Peyer's patch (tissue), 4 donors: ENCODE results near the gene TIMP2. TPM values are rescaled to one million over a fixed set of nuclear protein-coding genes. Genes with fewer than 3 reads are reported as not detected.

Experiments
- DNase-seq, 3 donors: peaks; one replicate each; pipeline ENCODE4 v3.0.0-alpha.2; 2017 to 2019
- H3K27ac ChIP-seq, 4 donors: fragments of 200-600 bp; sonication (generic); one replicate each; pipeline ENCODE4 v1.5.1; 2016 to 2019
- H3K27me3 ChIP-seq, 2 donors: fragments of 200-600 bp; sonication (generic); one replicate each; pipeline ENCODE4 v1.5.1; 2019
- H3K36me3 ChIP-seq, 3 donors: fragments of 200-600 bp; sonication (generic); one replicate each; pipeline ENCODE4 v1.5.1; 2016 to 2019
- H3K4me1 ChIP-seq, 4 donors: fragments of 200-600 bp; sonication (generic); one replicate each; pipeline ENCODE4 v1.5.1; 2016 to 2019
- H3K4me3 ChIP-seq, 4 donors: fragments of 200-600 bp; sonication (generic); 1 replicate in 3 of 4; 2 replicates in 1 of 4; pipeline ENCODE4 v1.5.1; 2016 to 2019; ENCODE audit warnings: mild to moderate bottlenecking in 1 of 4
- H3K9me3 ChIP-seq, 4 donors: fragments of 200-600 bp; sonication (generic); one replicate each; pipeline ENCODE4 v1.5.1; 2016 to 2019; ENCODE audit warnings: mild to moderate bottlenecking in 1 of 4
- CTCF ChIP-seq, 6 experiments: fragments of 450-650 bp in 4 of 6; fragments of 200-600 bp in 2 of 6; sonication (generic) in 1 of 6; IDR thresholded peaks; one replicate each; pipeline ENCODE4 v1.5.1; 2017 to 2019; ENCODE audit warnings: antibody characterized with exemption in 6 of 6, mild to moderate bottlenecking in 3 of 6, moderate library complexity in 1 of 6
- POLR2A ChIP-seq, 2 donors: fragments of 450-650 bp; IDR thresholded peaks; one replicate each; pipeline ENCODE4 v1.5.1; 2017; ENCODE audit warnings: antibody characterized with exemption in 2 of 2, mild to moderate bottlenecking in 2 of 2, moderate library complexity in 2 of 2
- total RNA-seq, 4 donors: library from RNA; depleted of rRNA; stranded (reverse); fragments of >200 nt; gene quantifications; one replicate each; pipeline ENCODE4 v1.1.0, GENCODE V29; 2016

Gene TIMP2
- total RNA-seq, 4 donors from 2014 or later: 27.2 to 73.2 (median 45.0) TPM

- H3K4me1 ChIP-seq: no peaks in the 10 kb centered on the region
- no peak overlapping the region for H3K4me3 ChIP-seq
- H3K9me3 ChIP-seq: no peaks in the 10 kb centered on the region
- no peaks in the 10 kb centered on the region for H3K27me3 ChIP-seq
- no peak for TF ChIP-seq POLR2A (IDR thresholded peaks at IDR 0.05)
- no peak for TF ChIP-seq CTCF (IDR thresholded peaks at IDR 0.05)
- peaks cover 0 to 99% (median 0%) of the 10 kb centered on the region in 3 donors for H3K36me3 ChIP-seq
- H3K27ac ChIP-seq: no peak overlapping the region
- no peak for DNase-seq
Observed at GRCh38 chr17:78826421-78826820, 98.8 kb downstream of the TIMP2 start.

- no peak for TF ChIP-seq CTCF (IDR thresholded peaks at IDR 0.05)
- TF ChIP-seq POLR2A (IDR thresholded peaks at IDR 0.05): no peak
- DNase-seq: no peak
- Histone ChIP-seq H3K4me1 (no peaks in the 10 kb centered on the region), H3K4me3 (no peak overlapping the region), H3K9me3 (no peaks in the 10 kb centered on the region), H3K36me3 (peaks cover 0 to 97% (median 0%) of the 10 kb centered on the region in 3 donors), H3K27me3 (no peaks in the 10 kb centered on the region), H3K27ac (no peak overlapping the region)
Observed at GRCh38 chr17:78825696-78826095, 99.5 kb downstream of the TIMP2 start.

GRCh38 chr17:78824240-78824639 is 100.9 kb downstream of the TIMP2 start:
- no peak for TF ChIP-seq CTCF (IDR thresholded peaks at IDR 0.05)
- Histone ChIP-seq H3K4me3 (no peak overlapping the region), H3K27me3 (no peaks in the 10 kb centered on the region), H3K4me1 (peaks cover 0 to 6% (median 0%) of the 10 kb centered on the region in 4 donors), H3K9me3 (no peaks in the 10 kb centered on the region), H3K27ac (no peak overlapping the region), H3K36me3 (peaks cover 0 to 97% (median 0%) of the 10 kb centered on the region in 3 donors)
- no peak for DNase-seq

GRCh38 chr17:78823282-78824046 is 101.7 kb downstream of the TIMP2 start:
- no peak for DNase-seq
- H3K36me3 ChIP-seq: peaks cover 0 to 94% (median 0%) of the 10 kb centered on the region in 3 donors
- no peaks in the 10 kb centered on the region for H3K27me3 ChIP-seq
- H3K4me3 ChIP-seq: no peak overlapping the region
- H3K9me3 ChIP-seq: no peaks in the 10 kb centered on the region
- H3K27ac ChIP-seq: no peak overlapping the region
- TF ChIP-seq CTCF (IDR thresholded peaks at IDR 0.05) (no peak), POLR2A (IDR thresholded peaks at IDR 0.05) (no peak)
- H3K4me1 ChIP-seq: peaks cover 0 to 7% (median 0%) of the 10 kb centered on the region in 4 donors

GRCh38 chr17:78822552-78822951 is 102.6 kb downstream of the TIMP2 start:
- H3K4me3 ChIP-seq: no peak overlapping the region

More at GRCh38 chr17:78822552-78822951, 102.6 kb downstream of the TIMP2 start:
- no peaks in the 10 kb centered on the region for H3K9me3 ChIP-seq
- H3K4me1 ChIP-seq: peaks cover 0 to 13% (median 0%) of the 10 kb centered on the region in 4 donors
- peaks cover 0 to 94% (median 0%) of the 10 kb centered on the region in 3 donors for H3K36me3 ChIP-seq
- DNase-seq: no peak
- H3K27me3 ChIP-seq: no peaks in the 10 kb centered on the region
- no peak overlapping the region for H3K27ac ChIP-seq
- TF ChIP-seq CTCF (IDR thresholded peaks at IDR 0.05): no peak
- no peak for TF ChIP-seq POLR2A (IDR thresholded peaks at IDR 0.05)
